Astrocyte of the cerebellum (primary cell): ENCODE results near the gene PPP1R10.

ENCODE experiments used
- DNase-seq: peaks from one replicate; pipeline ENCODE4 v3.0.0-alpha.2; 2011; ENCODE audit warnings: low read depth
- H3K4me3 ChIP-seq: 2 replicates; pipeline ENCODE4 v1.5.1; 2011; ENCODE audit warnings: mild to moderate bottlenecking, low read depth, low read length, moderate library complexity
- CTCF ChIP-seq: IDR thresholded peaks from 2 replicates; pipeline ENCODE4 v1.5.1; 2012; ENCODE audit warnings: low read length, low read depth, moderate library complexity, mild to moderate bottlenecking; ENCODE audit errors: missing control alignments
- in situ Hi-C: cut with HindIII; loops from 2 replicates; pipeline ENCODE4 v1.10.0; 2017; ENCODE audit warnings: low sequenced_read_pairs

The PPP1R10 gene

DNA sequence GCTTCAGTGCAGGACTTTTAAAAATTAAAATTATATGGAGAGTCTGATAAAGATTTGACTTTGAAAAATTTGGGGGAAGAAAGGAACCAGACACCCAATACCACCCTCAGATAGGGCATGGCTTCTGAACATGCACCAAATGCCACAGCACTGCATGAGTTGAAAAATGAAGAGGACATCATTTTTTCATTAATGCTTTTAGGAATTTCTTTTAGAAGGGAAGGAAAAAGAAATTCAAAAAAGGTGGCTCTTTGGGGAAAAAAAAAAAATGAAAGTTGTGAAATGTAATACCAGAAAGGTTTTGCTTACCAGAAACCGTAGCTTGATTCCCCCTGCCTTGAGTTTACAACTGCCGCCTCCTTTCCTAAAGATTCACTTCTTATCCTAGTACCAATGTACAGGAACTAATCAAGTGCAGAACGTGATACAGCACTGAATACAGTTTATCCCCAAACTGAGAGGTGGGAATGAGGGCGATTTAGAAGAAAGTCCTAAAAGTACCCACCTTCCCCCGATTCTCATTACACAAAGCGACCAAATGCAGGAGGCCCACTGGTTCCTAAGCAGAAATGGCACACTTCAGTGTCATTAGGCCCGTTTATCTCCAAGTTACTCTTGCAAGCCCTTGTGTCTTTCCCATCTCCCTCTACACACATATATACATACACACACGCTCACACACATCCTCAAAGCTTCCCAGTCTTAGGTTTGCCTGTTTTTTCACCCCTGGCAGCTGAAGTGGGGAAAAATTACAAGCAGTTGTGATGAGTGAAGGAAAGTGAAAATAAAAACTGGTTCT is 2.8 kb downstream of the PPP1R10 start:
- TF ChIP-seq CTCF = no peak
- DNase-seq = no peak
- peak overlapping the region; percentile 54 for H3K4me3 ChIP-seq
- in situ Hi-C loops = loop anchor here (5.0 kb wide), 1 partner anchor 52 kb away; no protein-coding TSS in a partner anchor

DNA sequence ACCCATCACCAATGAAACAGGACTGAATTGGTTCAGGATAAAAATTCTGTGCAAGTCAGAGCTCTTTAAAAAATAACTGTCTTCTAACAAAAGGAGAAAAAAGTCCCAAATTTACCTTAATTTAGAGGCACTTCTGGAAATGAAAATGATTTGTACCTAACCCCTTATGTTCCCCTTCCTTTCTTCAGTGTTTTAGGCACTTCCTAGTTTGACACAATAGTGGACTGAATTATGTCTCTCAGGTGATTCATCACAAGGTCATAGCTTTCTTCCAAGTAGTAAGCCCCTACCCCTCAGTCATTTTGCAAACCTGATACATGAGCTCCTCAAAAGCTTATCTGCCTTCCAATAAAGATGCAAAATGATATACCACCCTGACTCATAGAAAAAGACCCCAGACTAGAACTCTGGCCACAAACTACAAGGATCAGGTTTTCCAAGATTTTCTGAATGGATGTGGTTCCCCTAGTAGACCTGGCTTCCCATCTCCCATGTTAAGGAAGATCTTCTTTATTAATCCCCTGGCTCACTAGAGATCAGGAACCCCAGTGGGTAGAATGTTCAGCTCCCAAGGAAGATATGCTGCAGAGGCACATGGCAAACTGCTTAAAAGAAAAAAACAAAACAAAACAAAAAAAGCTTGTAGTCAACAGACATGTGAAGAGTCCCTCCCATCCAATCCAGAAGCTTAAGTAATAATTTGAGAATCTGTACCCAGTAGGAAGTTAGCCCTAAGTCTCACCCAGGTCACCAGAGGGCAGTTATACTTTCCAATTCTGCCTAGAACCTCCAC is 3.6 kb downstream of the PPP1R10 start:
- in situ Hi-C loops = loop anchor here (5.0 kb wide), 1 partner anchor 51 kb away; no protein-coding TSS in a partner anchor
- DNase-seq = no peak
- no peak for TF ChIP-seq CTCF
- H3K4me3 ChIP-seq = no peak overlapping the region

DNA sequence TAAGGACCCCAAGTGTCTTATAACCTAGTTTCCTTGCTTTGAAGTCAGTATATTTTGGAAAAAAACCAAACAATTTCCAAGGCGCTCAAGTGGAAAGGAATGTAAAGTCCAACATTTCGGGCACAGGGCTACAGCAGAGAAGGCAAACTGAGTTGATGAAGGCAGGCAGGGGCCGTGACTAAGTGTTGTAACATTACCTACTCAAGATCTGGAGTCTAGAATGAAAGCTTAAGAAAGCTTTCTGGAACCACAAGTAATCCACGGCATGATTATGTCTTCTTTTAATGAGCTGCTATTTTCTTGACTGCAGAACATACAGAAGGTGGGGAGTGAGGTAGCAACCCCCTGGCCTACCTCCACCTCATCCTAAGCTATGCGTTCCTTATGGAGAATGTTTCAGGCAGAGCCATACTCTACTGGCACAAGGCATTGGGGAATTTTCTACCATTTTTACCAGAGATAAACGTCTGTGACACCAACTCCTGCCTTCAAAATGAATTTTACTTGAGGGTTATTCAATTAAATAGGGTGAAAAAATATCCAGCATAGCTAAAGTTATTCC is 4.3 kb downstream of the PPP1R10 start:
- TF ChIP-seq CTCF = no peak
- no peak overlapping the region for H3K4me3 ChIP-seq
- DNase-seq = peak; percentile 84
- in situ Hi-C loops = loop anchor here (5.0 kb wide), 1 partner anchor 50 kb away; no protein-coding TSS in a partner anchor

GRCh38 chr6:30612213-30612612 is 4.8 kb downstream of the PPP1R10 start:
- in situ Hi-C loops = loop anchor here (5.0 kb wide), 1 partner anchor 50 kb away; no protein-coding TSS in a partner anchor
- no peak for DNase-seq
- peak; percentile 44 for TF ChIP-seq CTCF

DNA sequence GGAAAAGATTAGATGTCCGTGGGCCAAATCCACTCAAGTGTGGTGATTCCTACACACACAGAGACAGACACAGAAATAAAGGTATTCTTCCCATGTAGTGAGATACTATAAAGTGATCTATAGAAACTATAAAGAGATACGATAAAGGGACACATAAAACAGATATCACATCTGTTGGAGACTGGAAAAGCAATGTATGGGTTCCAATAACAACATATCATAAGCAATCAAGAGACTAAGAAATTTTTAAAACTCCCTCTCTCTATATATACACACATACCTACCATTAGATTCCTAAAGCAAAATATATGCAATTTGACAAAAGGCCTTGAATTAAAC is 5.2 kb downstream of the PPP1R10 start:
- DNase-seq = no peak
- H3K4me3 ChIP-seq = no peak overlapping the region
- in situ Hi-C loops = loop anchor here (5.0 kb wide), 1 partner anchor 50 kb away; no protein-coding TSS in a partner anchor
- no peak for TF ChIP-seq CTCF

More at GRCh38 chr6:30612213-30612612, 4.8 kb downstream of the PPP1R10 start:
- H3K4me3 ChIP-seq = no peak overlapping the region

DNA sequence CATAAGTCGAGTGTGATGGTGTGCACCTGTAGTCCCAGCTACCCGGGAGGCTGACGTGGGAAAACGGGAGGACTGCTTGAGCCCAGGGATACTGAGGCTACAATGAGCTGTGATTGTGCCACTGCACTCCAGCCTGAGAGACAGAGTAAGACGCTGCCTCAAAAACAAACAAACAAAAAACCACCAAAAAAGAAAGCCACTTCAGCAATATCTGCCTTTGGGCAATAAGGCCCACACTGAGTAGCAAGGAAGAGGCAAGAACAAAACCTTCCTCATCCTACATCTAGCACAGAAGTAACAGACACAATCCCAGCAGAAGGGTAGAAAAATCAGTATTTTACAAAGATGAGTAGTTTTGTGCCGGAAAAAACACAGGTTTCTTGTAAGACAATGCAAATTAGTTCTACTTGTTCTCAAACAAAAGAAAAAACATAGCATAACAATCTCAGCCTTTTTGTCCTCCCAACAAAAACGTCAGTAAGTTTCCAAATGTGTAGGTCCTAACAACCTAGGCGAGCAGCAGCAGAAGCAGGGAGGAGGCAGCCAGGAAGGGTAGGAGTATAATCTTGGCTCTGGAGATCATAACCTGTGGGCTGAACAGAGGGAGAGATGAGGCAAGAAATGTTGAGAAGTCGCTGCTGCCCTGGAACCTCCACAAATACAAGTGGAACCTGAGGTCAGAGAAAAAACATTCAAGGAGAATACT is 5.7 kb downstream of the PPP1R10 start:
- DNase-seq = no peak
- in situ Hi-C loops = loop anchor here (5.0 kb wide), 1 partner anchor 49 kb away; no protein-coding TSS in a partner anchor
- no peak for TF ChIP-seq CTCF
- no peak overlapping the region for H3K4me3 ChIP-seq
